ENCODE data around the gene DEPDC1B. TPM values are rescaled to one million over a fixed set of nuclear protein-coding genes. Genes with fewer than 3 reads are reported as not detected.
"Not testable (repeated sequence)": the region's sequence is repeated elsewhere in the genome, so short reads cannot be mapped to it uniquely, and the experiment has no call there.

The DEPDC1B gene
- total RNA-seq, 6 donors from 2014 or later, result 0.49 to 3.1 (median 0.72) TPM; not detected in 1

DNA sequence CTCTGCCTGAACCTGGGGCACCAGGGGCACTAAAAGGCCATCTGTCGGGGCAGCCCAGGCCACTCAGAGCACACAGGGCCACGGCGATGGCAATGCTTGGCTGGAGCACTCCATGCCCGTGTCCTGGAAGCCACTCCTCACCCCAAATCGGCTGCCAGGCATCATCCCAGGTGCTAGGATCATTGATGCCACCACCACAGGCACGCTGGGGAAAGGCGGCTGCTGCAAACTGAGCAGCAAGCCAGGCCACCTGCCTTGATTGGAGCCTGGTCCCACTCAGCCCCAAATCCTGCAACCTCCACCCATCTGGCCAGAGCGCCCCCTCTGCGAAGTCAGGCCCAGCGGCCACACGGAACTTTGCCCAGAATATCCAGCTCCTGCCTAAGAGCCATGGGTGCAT, 67.8 kb downstream of the DEPDC1B start:
- ATAC-seq (ENCODE audit: low FRiP score in 2 of 2) (no peak), DNase-seq (peak in 1 of 2 donors; percentile 50)
- Histone ChIP-seq H3K4me1 (no peaks in the 10 kb centered on the region), H3K4me3 (no peak overlapping the region), H3K27me3 (no peaks in the 10 kb centered on the region), H3K27ac (no peak overlapping the region), H3K36me3 (no peaks in the 10 kb centered on the region), H3K9me3 (no peaks in the 10 kb centered on the region)
- 99% methylated on average over 11 of the region's 11 CpGs; no CpG with 5 or more reads in 1 of the 2 donors for WGBS, 2 donors
- TF ChIP-seq EP300 (IDR thresholded peaks at IDR 0.05) (no peak), POLR2AphosphoS5 (IDR thresholded peaks at IDR 0.05) (no peak), POLR2A (IDR thresholded peaks at IDR 0.05) (no peak)
- TF ChIP-seq, protein P1, sequence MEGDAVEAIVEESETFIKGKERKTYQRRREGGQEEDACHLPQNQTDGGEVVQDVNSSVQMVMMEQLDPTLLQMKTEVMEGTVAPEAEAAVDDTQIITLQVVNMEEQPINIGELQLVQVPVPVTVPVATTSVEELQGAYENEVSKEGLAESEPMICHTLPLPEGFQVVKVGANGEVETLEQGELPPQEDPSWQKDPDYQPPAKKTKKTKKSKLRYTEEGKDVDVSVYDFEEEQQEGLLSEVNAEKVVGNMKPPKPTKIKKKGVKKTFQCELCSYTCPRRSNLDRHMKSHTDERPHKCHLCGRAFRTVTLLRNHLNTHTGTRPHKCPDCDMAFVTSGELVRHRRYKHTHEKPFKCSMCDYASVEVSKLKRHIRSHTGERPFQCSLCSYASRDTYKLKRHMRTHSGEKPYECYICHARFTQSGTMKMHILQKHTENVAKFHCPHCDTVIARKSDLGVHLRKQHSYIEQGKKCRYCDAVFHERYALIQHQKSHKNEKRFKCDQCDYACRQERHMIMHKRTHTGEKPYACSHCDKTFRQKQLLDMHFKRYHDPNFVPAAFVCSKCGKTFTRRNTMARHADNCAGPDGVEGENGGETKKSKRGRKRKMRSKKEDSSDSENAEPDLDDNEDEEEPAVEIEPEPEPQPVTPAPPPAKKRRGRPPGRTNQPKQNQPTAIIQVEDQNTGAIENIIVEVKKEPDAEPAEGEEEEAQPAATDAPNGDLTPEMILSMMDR (IDR thresholded peaks at IDR 0.05), result no peak

DNA sequence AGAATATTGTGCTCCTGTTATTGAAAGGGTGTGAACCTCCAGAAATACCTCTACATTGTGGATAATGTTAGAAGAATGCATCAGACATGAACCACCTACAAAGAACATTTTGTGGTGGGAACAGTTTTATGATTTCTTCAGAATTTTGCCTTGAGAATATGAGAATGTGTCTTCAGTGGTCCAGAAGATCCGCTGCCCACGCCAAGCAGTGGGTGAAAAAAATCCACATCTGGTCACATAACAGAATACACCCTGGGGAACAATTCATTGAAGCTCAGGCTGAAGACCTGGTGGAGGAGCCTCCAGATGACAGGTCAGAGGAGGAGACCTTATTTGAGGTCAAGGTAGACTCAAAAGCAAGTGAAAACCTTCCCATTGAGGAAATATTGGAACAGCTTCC, 69.1 kb downstream of the DEPDC1B start:
- no peaks in the 10 kb centered on the region for H3K36me3 ChIP-seq
- H3K4me1 ChIP-seq, result no peaks in the 10 kb centered on the region
- no peak overlapping the region for H3K4me3 ChIP-seq
- DNase-seq (no peak), ATAC-seq (ENCODE audit: low FRiP score in 2 of 2) (no peak)
- H3K27ac ChIP-seq, result no peak overlapping the region
- no peaks in the 10 kb centered on the region for H3K27me3 ChIP-seq
- TF ChIP-seq EP300 (IDR thresholded peaks at IDR 0.05) (no peak), POLR2AphosphoS5 (IDR thresholded peaks at IDR 0.05) (no peak), POLR2A (IDR thresholded peaks at IDR 0.05) (no peak)
- TF ChIP-seq, protein P1 (IDR thresholded peaks at IDR 0.05), result no peak
- no peaks in the 10 kb centered on the region for H3K9me3 ChIP-seq
- WGBS, 2 donors, result 98 to 100% methylated on average over 2 of the region's 2 CpGs

DNA sequence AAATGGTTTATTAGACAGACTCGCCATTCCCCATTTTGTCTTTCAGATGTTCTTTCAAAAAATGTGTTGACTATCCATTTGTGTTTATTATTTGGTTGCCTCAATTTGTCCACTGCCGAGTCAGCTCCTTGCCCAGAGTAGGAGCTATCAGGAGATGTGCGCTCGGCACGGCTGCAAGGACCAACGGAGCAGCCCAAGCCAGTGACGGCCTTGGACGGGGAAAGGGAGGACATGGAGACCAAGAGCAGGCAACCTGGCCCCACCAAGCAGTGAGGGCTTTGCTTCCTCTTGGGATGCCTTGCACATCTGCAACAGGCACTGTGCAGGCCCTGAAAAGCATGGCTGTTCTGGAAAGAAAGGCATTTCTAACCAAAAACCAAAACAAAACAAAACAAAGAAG, 69.8 kb downstream of the DEPDC1B start:
- no peak overlapping the region for H3K4me3 ChIP-seq
- no peaks in the 10 kb centered on the region for H3K27me3 ChIP-seq

DNA sequence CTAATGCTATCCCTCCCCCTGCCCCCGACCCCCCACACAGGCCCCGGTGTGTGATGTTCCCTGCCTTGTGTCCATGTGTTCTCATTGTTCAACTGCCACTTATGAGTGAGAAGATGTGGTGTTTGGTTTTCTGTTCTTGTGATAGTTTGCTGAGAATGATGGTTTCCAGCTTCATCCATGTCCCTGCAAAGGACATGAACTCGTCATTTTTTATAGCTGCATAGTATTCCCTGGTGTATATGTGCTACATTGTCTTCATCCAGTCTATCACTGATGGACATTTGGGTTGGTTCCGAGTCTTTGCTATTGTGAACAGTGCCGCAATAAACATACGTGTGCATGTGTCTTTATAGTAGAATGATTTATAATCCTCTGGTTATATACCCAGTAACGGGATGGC, 75.1 kb downstream of the DEPDC1B start:
- not testable (repeated sequence) for DNase-seq; H3K27me3 ChIP-seq; H3K36me3 ChIP-seq; ATAC-seq (ENCODE audit: low FRiP score in 2 of 2); H3K9me3 ChIP-seq; H3K4me3 ChIP-seq; H3K27ac ChIP-seq; H3K4me1 ChIP-seq
- 98 to 99% methylated on average over 7 of the region's 7 CpGs for WGBS, 2 donors

More for the DNA sequence above, 69.8 kb downstream of the DEPDC1B start:
- no peak for ATAC-seq (ENCODE audit: low FRiP score in 2 of 2)
- no peaks in the 10 kb centered on the region for H3K9me3 ChIP-seq
- 94 to 99% methylated on average over 8 of the region's 8 CpGs for WGBS, 2 donors
- peak in 1 of 2 donors; percentile 44 for DNase-seq
- no peak overlapping the region for H3K27ac ChIP-seq
- TF ChIP-seq, protein P1 (IDR thresholded peaks at IDR 0.05), result no peak
- no peak for TF ChIP-seq POLR2AphosphoS5 (IDR thresholded peaks at IDR 0.05)
- no peak for TF ChIP-seq POLR2A (IDR thresholded peaks at IDR 0.05)
- no peak for TF ChIP-seq EP300 (IDR thresholded peaks at IDR 0.05)
- H3K36me3 ChIP-seq, result no peaks in the 10 kb centered on the region
- H3K4me1 ChIP-seq, result no peaks in the 10 kb centered on the region

DNA sequence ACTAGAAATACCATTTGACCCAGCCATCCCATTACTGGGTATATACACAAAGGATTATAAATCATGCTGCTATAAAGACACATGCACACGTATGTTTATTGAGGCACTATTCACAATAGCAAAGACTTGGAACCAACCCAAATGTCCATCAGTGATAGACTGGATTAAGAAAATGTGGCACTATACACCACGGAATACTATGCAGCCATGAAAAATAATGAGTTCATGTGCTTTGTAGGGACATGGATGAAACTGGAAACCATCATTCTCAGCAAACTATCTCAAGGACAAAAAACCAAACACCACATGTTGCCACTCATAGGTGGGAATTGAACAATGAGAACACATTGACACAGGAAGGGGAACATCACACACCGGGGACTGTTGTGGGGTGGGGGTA, 79.2 kb downstream of the DEPDC1B start:
- H3K4me3 ChIP-seq; H3K27ac ChIP-seq; H3K36me3 ChIP-seq; DNase-seq; H3K4me1 ChIP-seq; H3K27me3 ChIP-seq; ATAC-seq (ENCODE audit: low FRiP score in 2 of 2); H3K9me3 ChIP-seq: not testable (repeated sequence)
- WGBS, 2 donors, result 88 to 93% methylated on average over 3 of the region's 3 CpGs

DNA sequence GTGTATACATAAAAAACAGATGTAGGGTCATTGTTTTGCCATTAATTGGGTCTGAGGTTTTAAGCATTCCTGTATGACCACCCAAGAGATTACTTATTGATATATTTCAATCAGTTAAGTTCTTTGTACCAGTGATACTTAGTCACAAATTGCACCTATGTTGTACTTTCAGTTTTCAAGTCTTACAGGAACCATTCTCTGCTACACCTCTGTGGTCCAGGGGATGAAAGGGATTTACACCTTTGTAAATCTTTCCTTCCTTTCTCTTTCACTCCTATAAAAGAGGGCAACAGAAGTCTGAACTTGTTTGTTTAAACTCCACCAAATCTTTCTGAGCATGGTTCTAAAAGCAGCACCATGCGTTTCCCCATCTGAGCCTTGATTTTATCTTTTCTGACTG, 86.1 kb downstream of the DEPDC1B start:
- Histone ChIP-seq H3K36me3 (no peaks in the 10 kb centered on the region), H3K4me1 (no peaks in the 10 kb centered on the region), H3K4me3 (no peak overlapping the region), H3K27me3 (no peaks in the 10 kb centered on the region), H3K9me3 (peaks cover 0 to 10% (median 2%) of the 10 kb centered on the region in 4 donors), H3K27ac (no peak overlapping the region)
- ATAC-seq (ENCODE audit: low FRiP score in 2 of 2) (no peak), DNase-seq (no peak)
- WGBS, 2 donors, result 82 to 89% methylated on average over 1 of the region's 1 CpG
- no peak for TF ChIP-seq POLR2A (IDR thresholded peaks at IDR 0.05)
- TF ChIP-seq EP300 (IDR thresholded peaks at IDR 0.05), result no peak
- no peak for TF ChIP-seq POLR2AphosphoS5 (IDR thresholded peaks at IDR 0.05)
- TF ChIP-seq, protein P1 (IDR thresholded peaks at IDR 0.05), result no peak
